LNCaP clone FGC (cell line): Measurements from ENCODE around the gene POU3F3.

Experiments used
- DNase-seq: peaks from one replicate; pipeline ENCODE4 v3.0.0-alpha.2; 2011; ENCODE audit warnings: low read depth
- H3K4me3 ChIP-seq: 2 replicates; pipeline ENCODE4 v1.5.1; 2011; ENCODE audit warnings: mild to moderate bottlenecking, low read depth, low read length, control low read depth
- TF ChIP-seq, protein P1 (sequence below): IDR thresholded peaks from 2 replicates; pipeline ENCODE4 v1.5.1; 2012; ENCODE audit warnings: mild to moderate bottlenecking; ENCODE audit not compliant: control insufficient read depth, insufficient read depth; ENCODE audit errors: extremely low read depth

POU3F3 gene

DNA sequence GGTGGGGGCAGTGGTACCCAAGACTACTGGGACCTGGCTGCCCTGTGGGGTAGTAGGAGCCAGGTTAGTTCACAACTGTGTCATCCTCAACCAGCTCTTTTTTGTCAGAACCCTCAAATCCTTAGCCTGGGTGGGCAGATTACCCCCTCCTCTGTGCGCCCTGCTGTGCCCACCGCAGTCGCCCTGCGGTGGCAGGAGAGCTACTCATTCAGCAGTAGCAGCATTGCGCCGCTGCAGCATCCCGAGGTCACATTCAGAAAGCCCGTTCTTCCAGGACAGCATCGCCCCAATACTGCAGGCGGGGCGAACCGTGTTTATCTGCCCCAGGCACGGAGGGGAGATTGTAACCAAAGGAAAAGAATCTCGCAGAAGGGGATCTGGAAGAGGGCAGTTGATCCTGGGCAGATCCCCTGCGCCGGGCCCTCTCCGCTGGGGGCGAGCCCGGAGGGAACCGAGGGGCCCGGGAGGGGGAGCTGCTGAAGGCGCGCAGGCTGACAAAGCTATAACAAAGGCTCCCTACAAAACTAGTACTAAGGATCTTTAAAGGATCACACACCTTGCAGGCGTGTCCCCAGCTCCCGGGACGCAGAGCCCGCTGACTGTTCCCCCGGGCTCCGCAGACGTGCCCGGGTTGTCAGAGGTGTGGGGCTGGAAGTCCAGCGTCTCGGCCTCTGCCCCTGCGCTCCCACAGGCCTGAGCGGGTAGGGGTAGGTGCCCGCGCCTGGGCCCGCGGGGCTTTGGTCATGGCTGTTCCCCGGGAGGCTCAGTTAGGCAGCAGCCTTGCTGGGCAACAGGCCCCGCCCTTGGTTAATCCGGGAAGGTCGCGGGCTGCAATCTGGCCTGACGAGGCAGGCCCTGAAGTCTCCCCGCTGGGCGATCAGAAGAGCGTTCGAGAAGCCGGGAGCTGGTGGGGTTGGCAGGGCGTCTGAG lies 13.2 kb downstream of the POU3F3 start:
- no peak overlapping the region for H3K4me3 ChIP-seq
- DNase-seq = no peak
- TF ChIP-seq, protein P1, sequence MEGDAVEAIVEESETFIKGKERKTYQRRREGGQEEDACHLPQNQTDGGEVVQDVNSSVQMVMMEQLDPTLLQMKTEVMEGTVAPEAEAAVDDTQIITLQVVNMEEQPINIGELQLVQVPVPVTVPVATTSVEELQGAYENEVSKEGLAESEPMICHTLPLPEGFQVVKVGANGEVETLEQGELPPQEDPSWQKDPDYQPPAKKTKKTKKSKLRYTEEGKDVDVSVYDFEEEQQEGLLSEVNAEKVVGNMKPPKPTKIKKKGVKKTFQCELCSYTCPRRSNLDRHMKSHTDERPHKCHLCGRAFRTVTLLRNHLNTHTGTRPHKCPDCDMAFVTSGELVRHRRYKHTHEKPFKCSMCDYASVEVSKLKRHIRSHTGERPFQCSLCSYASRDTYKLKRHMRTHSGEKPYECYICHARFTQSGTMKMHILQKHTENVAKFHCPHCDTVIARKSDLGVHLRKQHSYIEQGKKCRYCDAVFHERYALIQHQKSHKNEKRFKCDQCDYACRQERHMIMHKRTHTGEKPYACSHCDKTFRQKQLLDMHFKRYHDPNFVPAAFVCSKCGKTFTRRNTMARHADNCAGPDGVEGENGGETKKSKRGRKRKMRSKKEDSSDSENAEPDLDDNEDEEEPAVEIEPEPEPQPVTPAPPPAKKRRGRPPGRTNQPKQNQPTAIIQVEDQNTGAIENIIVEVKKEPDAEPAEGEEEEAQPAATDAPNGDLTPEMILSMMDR = no peak

DNA sequence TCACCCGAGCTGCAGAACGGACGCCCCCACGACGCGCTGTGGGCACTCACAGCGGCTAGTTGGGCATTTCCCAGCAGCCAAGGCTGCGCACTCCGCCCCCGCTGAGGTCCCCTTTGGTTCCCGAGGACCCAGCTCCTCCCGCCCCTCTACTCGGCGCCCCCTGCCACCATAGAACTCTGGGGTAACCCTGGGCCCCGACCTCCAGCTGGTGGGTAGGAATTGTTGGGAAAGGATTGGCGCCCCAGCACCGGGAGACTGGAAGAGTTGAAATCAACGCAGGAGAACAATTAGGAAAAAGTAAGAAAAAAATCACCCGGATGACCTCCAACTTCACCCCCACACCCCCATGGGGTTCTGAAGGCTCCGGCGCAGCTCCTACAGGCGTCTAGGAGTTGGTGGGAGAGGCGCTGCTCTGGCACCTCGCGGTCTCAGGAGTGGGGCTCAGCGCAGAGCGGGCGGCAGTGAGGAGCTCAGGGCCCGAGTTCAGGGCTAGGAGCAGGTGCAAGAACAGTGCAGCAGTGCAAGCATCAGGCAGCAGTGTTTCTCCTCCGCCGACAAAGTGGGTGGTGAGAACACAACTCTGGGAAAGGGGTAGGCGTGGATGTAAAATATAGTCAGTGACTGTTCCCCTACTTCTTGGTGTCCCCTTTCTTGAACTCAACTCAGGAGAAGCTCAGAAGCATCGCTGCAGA lies 14.0 kb downstream of the POU3F3 start:
- no peak for DNase-seq
- no peak overlapping the region for H3K4me3 ChIP-seq
- TF ChIP-seq, protein P1 = no peak

DNA sequence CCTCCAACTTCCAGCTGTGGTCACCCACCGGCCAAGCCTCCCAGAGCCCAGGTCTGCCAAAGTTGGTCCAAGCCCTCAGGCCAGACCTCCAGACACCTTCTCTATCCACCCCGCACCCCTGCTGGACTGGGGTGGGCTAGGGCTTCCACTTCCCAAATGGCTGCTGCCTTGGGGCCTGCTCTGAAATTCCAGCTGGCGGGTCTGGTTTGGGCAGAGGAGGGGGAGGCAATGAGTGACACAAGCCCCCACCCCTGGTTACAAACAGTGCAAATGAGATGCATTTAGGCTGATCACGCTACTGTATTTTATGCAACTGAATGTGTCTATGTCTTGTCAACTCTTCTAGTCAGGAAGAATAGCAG lies 14.6 kb downstream of the POU3F3 start:
- H3K4me3 ChIP-seq = no peak overlapping the region
- TF ChIP-seq, protein P1 = no peak
- no peak for DNase-seq

DNA sequence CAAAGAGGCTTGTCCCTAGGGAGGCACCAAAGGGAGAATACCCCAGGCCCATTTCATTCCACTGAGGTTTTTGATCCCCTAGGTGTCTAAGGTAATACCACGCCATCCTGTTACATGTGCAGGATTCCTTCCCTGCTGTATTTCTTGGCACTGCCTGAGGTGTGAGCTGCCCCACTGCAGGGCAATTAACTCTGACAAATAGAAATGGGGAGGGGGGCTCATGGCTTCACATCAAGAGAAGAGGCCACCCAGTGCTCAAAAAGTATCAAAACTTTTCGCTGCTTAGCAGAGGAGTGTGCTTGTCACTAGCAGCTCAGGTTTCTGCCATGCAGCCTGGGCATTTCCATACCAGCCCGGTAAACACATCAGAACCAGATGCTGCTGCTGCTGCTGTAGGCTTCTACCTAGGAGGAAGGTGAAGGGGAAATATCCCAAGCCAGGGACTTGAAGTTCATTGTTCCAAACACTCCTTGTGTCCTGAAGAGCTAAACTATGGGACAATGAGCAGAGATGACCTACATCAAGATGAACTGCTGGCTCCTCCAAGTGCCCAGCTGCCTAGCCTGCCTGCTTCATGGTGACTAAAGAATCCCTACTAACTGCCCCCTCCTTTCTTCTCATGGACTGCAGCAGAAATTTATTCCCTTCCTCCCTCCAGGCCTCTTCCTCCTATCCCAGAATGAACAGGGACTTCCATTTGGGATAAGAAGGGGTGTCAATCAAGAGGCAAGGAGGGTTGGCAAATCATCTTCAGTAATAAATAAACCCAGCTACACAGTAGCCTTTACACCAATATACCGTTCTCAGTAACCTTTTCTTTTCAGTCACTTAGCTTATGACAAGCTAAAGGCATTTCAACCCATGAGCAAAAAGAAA lies 16.4 kb downstream of the POU3F3 start:
- DNase-seq = no peak
- no peak overlapping the region for H3K4me3 ChIP-seq
- TF ChIP-seq, protein P1 = no peak

DNA sequence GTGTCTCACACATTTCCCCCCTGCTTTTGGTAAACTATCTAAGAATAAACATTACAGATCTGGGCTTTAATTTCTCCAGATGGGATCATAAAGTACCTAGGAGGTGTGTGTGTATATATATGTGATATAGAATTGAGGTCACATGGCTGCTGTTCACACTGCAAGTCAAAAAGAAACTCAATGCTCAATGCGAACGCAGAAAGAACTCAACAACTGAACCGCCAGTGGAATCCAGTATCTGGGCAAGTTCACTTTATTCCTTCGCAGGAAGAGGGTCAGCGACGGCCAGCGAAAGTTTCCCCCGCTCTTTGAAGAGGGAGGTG lies 17.7 kb downstream of the POU3F3 start:
- TF ChIP-seq, protein P1 = no peak
- H3K4me3 ChIP-seq = no peak overlapping the region
- no peak for DNase-seq

DNA sequence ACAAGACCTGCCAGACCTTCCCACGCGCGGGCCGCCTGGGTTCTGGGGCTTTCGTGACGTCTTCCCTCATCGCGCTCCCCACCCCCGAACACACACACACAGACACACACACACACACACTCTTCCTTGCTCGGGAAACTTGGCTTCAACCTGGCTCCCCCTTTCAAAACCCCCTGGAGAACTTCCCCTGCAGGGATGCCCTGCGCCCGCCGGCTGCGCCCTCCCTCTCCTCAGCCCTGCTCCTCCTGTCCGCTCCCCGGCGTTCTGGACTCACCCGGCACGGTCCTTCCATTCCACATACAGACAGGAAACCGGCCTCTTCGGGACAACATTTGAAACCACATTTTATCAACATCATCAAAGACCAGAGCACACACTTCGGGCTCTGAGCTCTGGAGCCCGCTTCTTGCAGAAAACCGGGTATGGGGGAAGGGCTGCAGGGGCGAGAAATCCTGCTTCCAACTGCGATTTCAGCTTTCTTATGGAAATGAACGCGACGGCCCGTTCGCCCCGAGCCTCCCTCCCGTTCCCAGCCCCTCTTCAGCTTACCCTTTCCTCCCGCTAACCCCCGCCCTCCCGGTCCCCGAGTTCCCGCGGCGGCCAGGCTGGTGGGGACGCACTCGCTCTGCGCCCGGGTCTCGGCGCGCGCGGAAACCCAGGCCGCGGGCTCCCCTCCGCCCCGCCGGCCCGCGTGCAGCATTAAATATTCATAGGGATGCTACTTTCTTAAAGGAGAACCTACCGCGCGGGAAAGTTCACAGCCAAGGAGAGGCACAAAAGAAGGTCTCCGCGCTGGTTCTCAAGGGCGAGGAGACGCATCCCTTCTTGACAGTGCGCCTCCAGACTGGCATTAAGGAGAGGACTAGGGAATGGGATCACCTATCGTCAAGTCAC lies 18.3 kb downstream of the POU3F3 start:
- H3K4me3 ChIP-seq = no peak overlapping the region
- no peak for DNase-seq
- TF ChIP-seq, protein P1 = no peak
